ENCODE measurements around the gene FAM83G. TPM values are rescaled to one million over a fixed set of nuclear protein-coding genes. Genes with fewer than 3 reads are reported as not detected.

FAM83G gene
- total RNA-seq, 1 experiment from 2014 or later = 38.9 TPM

DNA sequence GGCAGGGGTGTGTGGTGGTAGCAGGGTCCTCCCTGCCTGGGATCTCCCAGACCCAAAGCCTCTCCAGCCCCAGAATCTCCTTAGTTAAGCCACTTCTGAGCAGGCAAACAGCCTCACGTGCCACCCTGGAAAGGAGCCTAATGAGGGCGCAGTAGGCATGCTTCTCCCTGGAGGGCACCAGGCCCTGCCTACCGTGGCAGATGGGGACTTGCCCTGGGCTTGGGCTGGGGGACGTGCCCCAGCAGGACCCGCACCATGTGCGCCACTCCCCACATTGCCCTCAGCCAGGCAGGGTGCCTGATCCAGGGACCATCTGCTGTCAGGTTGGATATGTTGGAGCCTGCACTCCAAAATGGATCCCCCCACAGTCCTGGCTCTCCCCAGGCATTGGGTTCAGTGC is 14.2 kb downstream of the FAM83G start:
- no peak for DNase-seq (ENCODE audit: low spot score)

DNA sequence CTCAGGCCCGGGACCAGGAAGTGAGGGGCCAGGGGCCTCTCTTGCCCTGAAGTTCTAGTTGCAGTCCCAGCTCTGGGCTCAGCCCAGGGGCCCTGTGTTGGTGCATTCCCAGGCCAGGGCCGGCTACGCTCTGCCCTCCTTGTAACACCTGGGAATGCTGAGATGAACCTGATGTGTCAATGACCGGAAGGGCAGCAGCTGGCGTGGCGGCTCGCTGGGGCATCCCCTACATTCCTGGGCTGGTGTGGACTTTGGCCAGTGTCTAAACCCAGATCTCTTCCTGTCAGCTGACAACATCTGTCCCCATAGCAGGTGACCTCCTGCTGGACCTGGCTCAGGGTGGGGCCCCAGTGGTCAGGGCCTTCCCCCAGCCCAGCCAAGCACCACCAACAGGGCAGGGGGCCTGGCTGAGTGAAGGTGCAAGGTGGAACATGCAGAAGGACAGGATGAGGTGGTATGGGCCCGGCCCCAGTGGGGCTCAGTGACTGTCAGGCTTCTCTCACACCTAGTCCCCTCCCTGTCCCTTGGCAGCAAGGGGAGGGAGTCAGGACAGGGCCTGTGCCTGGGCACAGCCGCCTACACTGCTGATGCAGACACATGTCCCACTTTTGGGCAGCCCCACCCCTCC is 15.9 kb downstream of the FAM83G start:
- peak; percentile 74 for DNase-seq (ENCODE audit: low spot score)

DNA sequence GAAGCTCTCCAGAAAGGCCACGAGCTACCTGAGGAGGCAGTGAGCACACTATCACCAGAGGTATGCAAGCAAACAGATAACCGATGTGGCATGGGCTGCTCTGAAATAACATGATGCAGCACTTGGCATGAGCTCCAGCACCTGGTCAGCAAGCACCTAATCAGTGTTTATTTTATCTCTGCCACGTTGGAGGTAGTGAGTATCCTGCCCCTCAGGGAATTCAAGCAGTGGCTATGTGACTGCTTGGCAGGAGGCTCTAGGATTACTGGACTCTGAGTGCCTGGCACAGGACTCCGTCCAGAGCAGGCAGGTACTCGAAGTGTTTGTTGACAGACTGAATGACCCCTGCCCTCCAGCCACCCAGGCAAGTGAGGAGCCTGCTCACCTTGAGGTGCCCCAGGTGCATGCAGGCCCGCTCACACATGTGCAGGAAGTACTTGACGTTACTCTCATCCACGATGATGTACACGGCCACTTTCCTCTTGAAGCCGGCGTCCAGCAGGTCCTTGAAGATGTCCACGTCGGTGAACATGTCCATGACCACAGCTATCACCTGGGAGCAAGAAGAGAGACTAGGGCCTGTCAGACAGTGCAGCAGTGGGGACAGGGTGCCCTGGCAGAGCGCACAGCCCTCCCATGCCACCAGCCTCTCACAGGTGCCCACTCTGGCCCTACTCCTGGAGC is 16.6 kb downstream of the FAM83G start:
- no peak for DNase-seq (ENCODE audit: low spot score)

DNA sequence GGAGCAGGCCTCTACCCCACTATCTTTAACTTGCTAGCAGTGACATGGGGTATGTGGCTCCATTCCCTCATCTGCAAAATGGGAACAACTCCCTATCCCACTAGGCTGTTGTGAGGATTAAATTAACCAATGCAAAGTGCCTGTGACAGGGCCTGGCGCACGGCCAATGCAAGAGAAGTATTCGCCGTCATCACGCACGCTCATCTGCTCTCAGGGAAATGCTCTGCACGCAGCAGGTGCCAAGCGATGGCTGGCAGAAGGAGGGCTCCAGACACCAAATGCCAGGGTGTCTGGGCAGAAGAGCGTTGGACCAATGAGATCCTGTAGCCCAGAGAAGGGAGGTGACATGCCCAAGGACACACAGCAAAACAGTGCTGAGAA is 17.3 kb downstream of the FAM83G start:
- DNase-seq (ENCODE audit: low spot score) = no peak

DNA sequence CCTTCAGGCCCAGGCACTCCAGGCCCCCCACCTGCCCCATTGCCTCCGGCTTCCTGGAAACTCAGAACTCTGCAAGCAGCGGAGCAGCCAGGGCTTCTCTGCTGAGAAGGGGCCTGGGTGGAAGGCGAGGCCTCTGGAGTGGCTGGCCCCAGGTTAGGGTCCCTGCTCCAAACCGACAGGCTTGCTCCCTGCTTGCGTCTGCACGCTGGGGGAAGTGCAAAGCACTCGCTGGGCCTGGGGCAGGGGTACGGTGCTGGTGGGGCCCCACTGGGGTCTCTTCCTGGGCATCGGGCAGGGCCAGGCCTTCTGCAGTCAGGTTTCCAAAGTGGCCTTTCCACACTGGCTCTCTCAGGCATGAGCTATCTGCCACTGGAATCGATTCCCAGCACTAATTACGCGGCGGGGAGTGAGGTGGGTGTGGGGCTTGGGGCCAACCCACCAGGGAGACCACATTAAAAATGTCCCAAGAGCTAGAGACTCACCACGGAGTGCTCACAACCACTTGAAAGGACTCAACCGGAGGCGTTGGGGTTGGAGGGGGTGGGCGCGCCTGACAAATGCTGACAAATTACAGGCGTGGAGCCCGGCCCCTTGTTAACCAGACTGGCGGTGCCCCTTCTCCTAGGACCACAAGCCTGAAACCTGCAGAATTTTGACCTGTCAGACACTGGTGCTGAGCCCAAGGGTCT is 17.9 kb downstream of the FAM83G start:
- no peak for DNase-seq (ENCODE audit: low spot score)

DNA sequence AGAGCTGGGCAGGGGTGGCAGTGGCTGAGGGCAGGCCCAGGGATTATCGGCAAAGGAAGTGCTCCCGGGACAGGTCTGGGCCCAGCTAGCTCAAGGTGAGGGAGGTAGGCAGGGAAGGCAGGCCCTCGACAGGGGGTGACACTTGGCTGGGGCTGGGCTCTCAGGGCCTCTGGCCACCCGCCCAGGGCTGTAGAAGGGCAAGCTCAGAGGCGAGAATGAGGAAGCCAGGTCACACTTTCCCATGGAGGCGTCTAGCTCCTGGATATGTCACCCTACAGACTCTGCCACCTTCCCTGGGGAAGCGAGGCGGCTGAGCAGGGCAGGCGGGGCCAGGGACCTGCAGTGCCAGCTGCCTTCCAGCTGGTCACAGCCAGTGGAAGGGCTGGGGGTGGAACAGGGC is 19.1 kb downstream of the FAM83G start:
- no peak for DNase-seq (ENCODE audit: low spot score)

DNA sequence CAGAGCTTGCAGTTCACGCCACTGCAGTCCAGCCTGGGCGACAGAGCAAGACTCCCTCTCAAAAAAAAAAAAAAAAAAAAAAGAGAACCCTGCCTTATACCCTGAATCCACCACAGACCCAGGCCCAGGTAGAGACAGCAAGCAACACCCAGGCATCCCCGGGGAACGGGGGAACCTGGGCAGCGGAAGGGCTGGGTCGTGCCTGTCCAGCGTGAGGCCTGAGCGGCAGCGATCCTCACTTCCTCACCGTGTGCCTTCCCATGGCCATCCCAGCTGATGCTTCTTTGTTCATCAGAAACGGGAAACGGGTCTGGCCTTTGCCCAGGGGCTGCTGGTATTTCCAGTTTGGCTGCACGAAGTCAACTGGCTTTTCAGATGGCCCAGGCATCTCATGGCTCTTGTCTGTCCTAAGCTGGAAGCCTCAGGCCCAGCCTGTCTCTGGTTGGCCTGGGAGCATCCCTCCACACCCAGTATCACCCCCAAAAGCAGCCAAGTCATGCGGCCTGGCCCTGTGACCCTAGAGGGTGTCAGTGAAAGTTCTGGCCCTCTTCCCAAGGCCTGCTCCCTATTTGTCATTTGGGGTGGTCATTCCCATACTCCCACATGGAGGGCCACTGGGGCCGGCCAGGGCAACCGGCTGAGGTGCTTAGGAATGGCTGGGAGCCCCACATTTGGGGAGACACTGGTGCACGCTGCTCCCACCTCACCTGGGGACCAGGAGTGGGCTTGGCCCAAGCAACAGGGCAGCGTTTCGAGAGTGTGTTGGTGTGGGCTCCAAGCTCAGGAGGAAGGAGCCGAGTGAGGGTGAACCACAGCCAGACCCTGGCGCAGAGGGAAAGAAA is 20.1 kb downstream of the FAM83G start:
- no peak for DNase-seq (ENCODE audit: low spot score)

GRCh38 chr17:18981642-18982424 is 22.7 kb downstream of the FAM83G start:
- DNase-seq (ENCODE audit: low spot score) = peak; percentile 57

DNA sequence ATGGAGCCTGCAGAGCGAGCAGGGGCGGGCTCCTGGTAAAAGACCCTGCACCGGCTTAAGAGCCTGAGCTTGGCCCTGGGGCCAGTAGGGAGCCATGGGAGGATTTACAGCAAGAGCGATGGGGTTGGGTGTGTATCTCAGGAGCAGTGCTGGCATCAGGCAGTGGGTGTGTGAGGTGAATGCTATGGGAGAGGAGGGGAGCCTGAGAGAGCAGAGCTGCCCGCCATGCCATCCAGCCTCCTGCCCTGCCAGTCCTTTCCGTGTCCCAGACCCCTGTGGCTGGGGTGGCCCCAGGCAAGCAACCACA is 23.3 kb downstream of the FAM83G start:
- no peak for DNase-seq (ENCODE audit: low spot score)

GRCh38 chr17:18980682-18981334 is 23.8 kb downstream of the FAM83G start:
- DNase-seq (ENCODE audit: low spot score) = no peak

- DNase-seq (ENCODE audit: low spot score) = no peak
These were observed 25.9 kb downstream of the FAM83G start for GRCh38 chr17:18978655-18979054.

- no peak for DNase-seq (ENCODE audit: low spot score)
These were observed 26.5 kb downstream of the FAM83G start for GRCh38 chr17:18978050-18978449.

DNA sequence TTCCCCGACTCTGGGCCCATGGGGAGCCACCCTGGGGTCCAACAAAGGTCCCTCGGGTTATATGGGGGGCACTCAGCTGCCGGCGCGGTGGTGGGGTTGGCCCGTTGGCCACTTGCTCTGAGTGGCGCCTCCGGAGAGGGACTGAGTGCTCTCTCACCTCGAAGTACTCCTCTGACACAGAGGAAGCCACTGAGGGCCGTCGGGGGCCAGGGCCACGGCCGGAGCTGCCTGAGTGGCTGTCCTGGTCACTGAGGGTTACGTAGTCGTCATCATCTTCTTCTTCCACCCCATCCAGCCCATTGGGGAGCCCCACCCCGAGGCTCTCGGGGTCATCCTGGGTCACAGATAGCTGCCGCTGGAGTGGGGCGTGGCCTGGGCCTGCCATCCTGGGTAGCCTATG is 26.9 kb downstream of the FAM83G start:
- no peak for DNase-seq (ENCODE audit: low spot score)

DNA sequence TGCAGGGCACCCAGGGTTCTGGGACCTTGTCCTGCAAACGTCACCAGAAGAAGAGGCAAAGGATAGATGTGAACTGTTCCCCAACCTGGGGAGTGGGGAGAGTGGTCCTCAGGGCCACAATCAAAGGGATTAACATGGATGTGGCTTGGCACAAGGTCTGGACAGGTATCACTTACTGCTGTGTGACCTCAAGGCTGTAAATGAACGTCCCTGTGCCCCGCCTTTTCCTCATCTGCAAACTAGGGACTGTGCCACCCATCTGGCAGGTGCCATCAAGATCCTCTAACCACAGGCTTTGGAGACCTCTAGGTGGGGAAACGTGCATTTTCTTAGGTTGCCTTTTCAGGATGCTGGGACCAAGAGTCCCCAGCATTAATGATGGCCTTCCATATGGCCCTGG is 27.5 kb downstream of the FAM83G start:
- no peak for DNase-seq (ENCODE audit: low spot score)

DNA sequence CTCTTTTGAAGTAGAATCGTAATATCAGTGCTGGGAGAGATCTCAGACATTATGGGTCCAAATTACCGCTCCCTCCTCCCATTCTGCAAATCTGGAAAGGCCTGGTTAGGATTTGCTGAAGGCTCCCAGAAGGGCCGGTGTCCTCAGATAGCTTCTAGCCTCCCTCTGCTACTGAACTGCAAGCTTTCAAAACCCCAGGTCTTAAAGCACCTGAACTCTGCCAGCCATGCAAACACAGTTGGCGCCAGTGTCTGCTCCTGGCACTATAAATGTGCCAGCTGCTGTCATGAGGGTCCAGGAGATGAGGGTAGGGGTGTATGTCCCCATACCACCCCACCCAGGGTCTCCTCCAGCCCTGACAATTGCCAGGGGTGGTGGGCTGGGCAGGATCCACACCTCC is 28.4 kb downstream of the FAM83G start:
- no peak for DNase-seq (ENCODE audit: low spot score)

DNA sequence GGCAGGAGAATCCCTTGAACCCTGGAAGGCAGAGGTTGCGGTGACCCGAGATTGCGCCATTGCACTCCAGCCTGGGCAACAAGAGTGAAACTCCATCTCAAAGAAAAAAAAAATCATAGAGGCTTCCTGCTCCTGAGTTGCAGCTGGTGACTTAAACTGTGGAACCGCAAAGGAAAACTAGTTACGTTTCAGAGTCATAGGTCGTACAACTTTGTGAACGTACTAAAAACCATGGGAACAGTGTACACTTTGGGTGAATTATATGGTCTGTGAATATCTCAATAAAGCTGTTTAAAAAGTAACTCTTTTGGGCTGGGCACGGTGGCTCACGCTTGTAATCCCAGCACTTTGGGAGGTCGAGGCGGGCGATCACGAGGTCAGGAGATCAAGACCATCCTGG is 29.0 kb downstream of the FAM83G start:
- no peak for DNase-seq (ENCODE audit: low spot score)

DNA sequence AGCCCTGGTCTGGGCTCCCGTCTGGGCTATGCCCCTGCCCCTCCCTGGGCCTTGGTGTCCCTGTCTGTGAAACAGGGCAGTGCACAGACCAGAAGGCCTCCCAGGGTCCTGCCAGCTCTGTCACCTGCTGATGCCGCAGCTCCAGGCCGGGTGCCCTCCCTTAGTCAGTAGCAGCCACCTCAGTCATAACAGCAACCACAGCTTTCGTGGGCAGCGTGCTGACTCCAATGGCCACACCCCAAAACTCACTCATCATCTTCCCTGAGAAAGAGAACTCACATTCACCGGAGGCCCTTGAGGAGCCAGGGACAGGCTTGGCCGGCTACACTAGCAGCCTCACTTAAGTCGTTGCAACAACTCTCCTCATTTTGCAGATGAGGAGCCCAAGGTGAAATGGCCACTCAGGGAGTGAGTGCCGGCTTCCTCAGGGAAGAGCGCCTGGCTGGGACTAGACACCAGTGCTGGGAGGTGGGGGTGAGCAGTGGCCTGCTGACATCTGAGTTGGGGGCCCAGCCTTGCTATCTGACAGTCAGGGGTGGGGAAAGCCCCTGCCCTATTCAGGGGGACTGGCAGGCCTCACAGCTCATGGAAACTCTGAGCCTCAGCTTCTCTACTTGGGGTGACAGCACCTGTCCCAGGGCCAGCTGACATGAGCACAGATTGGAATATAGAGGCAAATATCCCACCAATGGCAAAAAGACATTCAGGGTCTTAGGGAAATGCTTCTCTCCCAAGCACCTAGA is 30.0 kb downstream of the FAM83G start:
- no peak for DNase-seq (ENCODE audit: low spot score)

- no peak for DNase-seq (ENCODE audit: low spot score)
These were observed 32.8 kb downstream of the FAM83G start for GRCh38 chr17:18971801-18972200.

DNA sequence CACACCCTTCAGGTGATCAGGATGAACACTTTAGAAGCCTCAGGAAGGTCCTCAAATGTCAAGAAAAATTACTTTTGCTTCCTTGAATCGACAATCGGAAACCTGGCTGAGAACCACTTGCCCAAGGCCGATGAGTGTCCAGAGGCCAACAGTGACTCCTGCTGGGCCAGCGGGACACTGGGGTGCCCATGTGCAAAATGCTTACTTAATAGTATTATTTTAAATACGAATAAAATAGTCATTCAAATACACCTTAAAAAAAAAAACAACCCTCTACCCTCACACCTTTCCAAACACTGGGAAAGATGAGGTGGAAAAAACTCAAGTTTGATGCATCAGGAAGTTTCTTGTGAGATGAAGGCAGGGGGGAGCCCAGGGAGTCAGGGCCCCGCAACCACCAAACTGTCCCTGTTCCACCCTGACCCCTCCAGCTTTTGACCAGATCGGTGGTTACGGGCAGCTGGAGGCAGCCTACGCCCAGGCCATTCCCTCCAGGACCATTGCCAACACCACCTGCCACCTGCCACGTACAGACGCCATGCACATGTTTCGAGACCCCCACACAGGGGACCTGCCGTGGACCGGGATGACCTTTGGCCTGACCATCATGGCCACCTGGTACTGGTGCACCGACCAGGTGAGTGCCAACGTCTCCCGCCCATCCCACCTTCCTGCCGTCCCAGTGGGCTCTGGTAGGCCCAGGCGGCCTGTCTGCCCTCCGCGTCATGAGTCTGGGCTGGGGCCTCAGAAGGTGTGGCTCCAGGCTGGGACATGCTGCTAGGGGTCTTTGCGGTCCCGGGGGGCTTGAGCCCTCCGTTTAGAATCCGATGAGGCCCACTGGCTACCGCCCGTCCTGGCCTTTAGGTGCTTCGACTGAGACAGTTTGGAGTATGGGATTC is 33.7 kb downstream of the FAM83G start:
- no peak for DNase-seq (ENCODE audit: low spot score)

Data from HT-29 (cell line).